G401.6 (cell line): ENCODE measurements around the gene UPK3BL2.
"Not testable (repeated sequence)": the region's sequence is repeated elsewhere in the genome, so short reads cannot be mapped to it uniquely, and the experiment has no call there.

Experiments
- FAIRE-seq: peaks from 2 replicates; lab custom pipeline; 2012; peaks lifted over from hg19 to GRCh38; lab: Jason Lieb, UNC

Gene UPK3BL2

DNA sequence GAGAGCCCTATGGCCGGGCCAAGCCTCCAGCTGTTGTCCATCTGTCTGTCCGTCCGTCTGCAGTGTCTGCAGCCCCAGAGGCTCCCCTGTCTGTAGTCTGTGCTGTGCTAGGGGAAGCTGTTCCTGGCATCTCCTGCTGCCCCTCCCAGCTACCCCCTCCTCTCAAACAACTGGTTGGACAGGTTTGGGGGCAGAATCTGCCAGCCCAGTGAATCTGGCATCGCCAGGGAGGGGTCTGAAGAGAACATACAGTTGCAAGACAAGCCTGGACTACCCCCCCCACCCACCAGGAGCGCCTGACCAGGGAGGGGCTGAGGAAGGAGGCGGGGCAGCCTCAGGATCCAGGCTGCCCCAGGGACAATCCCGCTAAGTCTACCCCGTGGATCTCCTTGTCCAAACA is at the start of gene UPK3BL2:
Gene UPK3BL2, minus strand, starts transcription at position 101 of the 400 bp plus-strand sequence. Its CDS starts 60 bp downstream, at position 41.
- FAIRE-seq: not testable (repeated sequence)

GRCh38 chr7:102592477-102593019 is 49.1 kb upstream of the UPK3BL2 start:
- not testable (repeated sequence) for FAIRE-seq

DNA sequence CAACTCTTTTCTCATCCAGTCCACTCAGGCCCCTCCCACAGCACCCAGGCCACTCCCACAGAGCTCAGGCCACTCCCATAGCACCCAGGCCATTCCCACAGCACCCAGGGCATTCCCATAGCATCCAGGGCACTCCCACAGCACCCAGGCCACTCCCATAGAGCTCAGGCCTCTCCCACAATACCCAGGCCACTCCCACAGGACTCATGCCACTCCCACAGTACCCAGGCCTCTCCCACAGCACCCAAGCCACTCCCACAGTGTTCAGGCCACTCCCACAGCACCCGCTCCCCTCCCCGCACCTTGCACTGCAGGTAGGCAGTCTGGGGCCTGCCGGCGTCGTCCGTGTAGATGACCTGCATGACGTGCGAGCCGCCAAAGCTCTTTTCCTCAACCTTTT is 46.4 kb upstream of the UPK3BL2 start:
- FAIRE-seq: not testable (repeated sequence)

GRCh38 chr7:102583495-102583894 is 40.0 kb upstream of the UPK3BL2 start:
- FAIRE-seq: not testable (repeated sequence)

DNA sequence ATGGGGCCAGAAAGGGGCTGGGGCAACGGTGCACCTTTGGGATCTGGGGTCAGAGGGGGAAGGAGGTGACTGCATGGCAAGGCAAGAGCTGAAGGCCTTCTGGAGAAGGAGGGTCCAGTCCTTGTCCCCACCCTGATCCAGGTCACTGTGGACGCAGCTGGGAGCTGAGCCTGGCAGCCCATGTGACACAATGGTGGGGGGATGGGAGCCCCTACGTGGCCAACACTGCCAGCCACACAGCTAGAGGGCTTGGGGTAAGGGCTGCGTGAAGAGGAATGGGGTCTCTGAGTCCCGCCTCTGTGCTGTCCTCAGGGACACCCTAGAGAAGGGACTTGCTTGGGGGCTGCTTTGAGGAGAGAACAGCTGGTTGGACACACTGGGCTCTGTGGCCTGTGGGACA is 38.2 kb upstream of the UPK3BL2 start:
- FAIRE-seq: not testable (repeated sequence)

DNA sequence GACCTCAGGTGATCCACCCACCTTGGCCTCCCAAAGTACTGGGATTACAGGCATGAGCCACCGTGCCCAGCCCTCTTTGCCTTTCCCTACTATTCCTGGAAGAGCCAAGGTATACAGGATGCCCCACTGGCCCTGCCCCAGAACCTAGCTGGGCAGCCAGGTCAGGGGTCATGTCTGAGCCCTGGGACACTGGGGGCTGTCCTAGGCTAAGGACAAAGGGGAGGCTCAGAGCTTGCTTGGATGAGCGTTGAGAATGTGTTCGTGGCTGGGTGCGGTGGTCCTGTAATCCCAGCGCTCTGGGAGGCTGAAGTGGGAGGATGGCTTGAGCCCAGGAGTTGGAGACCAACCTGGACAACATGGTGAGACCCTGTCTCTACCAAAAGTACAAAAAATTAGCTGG is 35.0 kb upstream of the UPK3BL2 start:
- not testable (repeated sequence) for FAIRE-seq

- not testable (repeated sequence) for FAIRE-seq
These were observed 34.1 kb upstream of the UPK3BL2 start for GRCh38 chr7:102577315-102578240.

DNA sequence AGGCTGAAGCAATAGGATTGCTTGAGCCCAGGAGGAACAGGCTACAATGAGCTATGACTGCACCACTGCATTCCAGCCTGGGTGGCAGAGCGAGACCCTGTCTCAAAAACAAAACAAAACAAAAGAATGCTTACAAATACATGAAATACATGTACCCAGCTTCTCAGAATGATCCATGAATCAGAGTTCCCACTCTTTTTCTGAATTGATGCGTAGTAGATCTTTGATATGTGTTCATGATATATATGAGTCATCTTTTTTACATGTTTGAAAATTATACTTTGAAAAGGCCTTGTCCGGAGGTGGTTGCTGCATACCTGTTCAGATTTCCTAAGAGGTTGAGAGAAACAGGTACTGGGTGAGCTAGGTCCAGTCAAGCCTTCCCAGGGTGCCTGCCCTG is 32.9 kb upstream of the UPK3BL2 start:
- not testable (repeated sequence) for FAIRE-seq

DNA sequence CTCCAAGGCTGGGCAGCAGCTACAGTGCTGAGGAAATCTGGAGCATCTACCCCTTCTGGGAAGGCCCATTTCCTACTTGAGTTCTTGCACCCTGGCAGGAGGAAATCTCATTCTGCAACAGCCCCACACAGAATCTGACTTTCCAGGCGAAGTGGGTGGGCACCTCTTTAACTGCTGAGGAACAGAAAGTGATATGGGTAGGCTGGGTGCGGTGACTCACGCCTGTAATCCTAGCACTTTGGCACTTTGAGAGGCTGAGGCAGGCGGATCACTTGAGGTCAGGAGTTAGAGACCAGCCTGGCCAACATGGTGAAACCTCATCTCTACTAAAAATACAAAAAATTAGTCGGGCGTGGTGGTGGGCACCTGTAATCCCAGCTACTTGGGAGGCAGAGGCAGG is 31.1 kb upstream of the UPK3BL2 start:
- FAIRE-seq: not testable (repeated sequence)

GRCh38 chr7:102572261-102573239 is 29.1 kb upstream of the UPK3BL2 start, which contains the start of gene POLR2J3:
TSS of gene POLR2J3 (minus strand) at chr7:102572583. CDS start at chr7:102572521, 62 bp downstream.
- FAIRE-seq: not testable (repeated sequence)

GRCh38 chr7:102568620-102569019 is 25.1 kb upstream of the UPK3BL2 start:
- FAIRE-seq: not testable (repeated sequence)

DNA sequence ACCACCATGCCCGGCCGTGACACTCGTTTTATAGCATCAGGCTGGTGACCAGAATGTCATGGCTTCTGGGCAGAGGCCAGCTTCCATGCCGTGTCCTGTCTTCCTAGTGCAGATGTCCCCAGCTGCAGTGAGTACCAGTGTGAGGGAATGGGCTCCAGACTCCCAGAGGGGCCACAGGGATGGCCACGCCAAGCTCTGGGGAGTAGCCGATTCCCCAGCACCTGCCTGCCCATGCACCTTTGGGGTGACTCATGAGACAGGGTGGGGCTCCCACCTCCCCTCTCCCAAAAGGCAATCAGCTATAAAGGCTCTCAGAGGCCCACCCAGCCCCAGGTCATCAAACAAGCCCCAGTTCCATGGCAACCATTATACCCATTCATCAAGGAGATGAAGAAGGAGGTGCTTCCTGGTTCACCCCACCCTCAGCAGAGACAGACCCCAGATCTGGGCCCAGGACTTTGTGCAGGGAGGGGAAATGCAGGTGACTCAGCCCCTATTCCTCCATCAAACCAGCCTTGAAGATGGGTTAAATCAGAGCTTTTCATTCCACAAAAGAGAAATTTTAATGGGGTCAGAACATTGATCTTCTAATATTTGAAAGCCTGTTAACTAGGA is 7.4 kb upstream of the UPK3BL2 start, which contains the start of gene SPDYE2:
Gene SPDYE2, plus strand, starts transcription at position 419 of the 615 bp plus-strand sequence. CDS start 2,030 bp downstream, outside the sequence.
- not testable (repeated sequence) for FAIRE-seq

DNA sequence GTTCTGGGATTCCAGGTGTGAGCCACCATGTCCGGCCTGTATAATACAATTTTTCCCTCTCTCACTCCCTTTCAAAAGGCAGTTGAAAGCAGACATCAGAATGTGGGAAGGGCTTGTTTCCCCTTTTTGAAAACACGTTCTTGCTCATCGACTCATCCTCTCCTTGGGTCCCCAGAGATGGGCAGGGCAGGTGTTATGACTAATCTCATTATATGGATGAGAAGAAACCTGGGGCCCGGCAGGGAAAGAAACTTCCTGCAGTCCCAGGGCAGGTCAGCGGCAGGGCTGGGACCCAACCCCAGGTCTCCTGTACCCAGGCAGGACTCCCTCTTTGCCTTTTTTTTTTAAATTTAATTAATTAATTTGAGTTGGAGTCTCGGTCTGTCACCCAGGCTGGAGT is 2.9 kb upstream of the UPK3BL2 start:
- FAIRE-seq: not testable (repeated sequence)

GRCh38 chr7:102545288-102545687 is 1.8 kb upstream of the UPK3BL2 start:
- not testable (repeated sequence) for FAIRE-seq

GRCh38 chr7:102544372-102544771 is 876 bp upstream of the UPK3BL2 start:
- FAIRE-seq: not testable (repeated sequence)

GRCh38 chr7:102542771-102543170 is 725 bp downstream of the UPK3BL2 start:
- not testable (repeated sequence) for FAIRE-seq

DNA sequence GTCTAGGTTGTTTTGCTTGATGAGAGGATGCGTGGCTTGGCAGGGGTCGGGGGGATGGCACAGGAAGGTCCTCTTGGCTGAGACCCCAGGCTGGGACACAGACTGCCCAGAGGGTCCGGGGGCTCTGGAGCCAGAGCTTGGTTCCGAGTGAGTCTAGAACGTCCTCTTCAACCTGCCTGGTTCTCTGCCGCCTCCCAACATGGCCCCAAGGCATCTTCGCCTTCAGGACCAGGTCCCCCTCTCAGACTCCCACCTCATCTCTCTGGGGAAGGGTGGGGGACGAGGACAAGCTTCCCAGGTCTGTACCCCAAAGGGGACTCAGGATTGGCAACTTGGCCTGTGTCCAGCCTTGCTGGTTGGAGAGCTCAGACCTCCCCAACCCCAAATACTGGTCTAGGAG is 1.4 kb downstream of the UPK3BL2 start:
- not testable (repeated sequence) for FAIRE-seq

DNA sequence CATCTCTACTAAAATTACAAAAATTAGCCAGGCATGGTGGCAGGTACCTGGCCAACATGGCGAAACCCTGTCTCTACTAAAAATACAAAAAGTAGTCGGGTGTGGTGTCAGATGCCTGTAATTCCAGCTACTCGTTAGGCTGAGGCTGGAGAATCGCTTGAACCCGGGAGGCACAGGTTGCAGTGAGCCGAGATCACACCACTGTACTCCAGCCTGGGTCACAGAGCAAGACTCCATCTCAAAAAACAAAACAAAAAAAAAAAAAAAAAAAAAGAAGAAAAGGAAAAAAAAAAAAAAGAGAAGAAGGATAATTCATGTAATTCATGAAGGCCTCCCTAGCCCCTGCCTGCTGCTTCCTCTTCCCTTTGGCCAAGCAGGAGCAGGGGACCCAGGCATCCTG is 2.9 kb downstream of the UPK3BL2 start:
- FAIRE-seq: not testable (repeated sequence)

DNA sequence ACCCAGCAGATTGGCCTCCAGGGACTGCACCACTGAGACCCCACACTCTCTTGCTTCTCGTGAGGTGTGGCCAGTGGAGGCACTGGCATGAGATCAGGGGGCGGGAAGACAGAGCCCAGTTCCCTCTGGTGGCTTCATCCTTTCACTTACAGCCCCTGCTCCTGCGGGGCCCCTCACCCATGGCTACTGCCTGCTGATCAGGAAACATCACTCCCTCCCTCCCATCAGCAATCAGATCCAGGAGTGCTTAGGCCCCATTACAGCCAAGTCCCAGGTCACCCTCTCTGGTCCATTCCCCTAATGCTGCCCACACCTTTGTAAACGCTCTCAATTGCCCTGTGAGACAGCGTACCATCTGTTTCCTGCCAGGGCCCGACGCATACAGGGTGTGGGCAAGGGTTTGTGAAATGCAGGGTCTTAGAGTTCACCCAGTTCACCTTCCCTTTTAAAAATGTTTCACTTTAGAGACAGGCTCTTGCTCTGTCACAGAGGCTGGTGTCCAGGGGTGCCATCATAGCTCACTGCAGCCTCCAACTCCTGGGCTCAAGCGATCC is 8.4 kb downstream of the UPK3BL2 start:
- FAIRE-seq: not testable (repeated sequence)

GRCh38 chr7:102532127-102532526 is 11.4 kb downstream of the UPK3BL2 start:
- not testable (repeated sequence) for FAIRE-seq

GRCh38 chr7:102531583-102531982 is 11.9 kb downstream of the UPK3BL2 start:
- not testable (repeated sequence) for FAIRE-seq
